Activated T-helper 1 cell treated with anti-CD3 and anti-CD28 coated beads, Interleukin-12 subunit alpha, Interleukin-12 subunit beta, Interleukin-2, Interleukin-4 antibody, amounts not matched to agents 30 ng/mL and 10 ng/mL and 1 ng/mL, durations not matched to agents 14 hours and 24 hours and 36 hours (primary cell): Measurements from ENCODE around the gene RARRES1. TPM values are rescaled to one million over a fixed set of nuclear protein-coding genes. Genes with fewer than 3 reads are reported as not detected.

Source experiments
- DNase-seq: peaks from one replicate; pipeline ENCODE4 v3.0.0; 2021; ENCODE audit warnings: low spot score
- H3K27ac Mint-ChIP-seq: one replicate; pipeline ENCODE4 v1.8.0; 2021; ENCODE audit warnings: mild to moderate bottlenecking, mixed read lengths
- H3K27me3 Mint-ChIP-seq: one replicate; pipeline ENCODE4 v1.8.0; 2022; ENCODE audit warnings: mild to moderate bottlenecking, moderate library complexity, mixed read lengths; ENCODE audit not compliant: insufficient read depth
- H3K36me3 Mint-ChIP-seq: one replicate; pipeline ENCODE4 v1.8.0; 2021; ENCODE audit warnings: low read depth, mixed read lengths
- H3K4me1 Mint-ChIP-seq: one replicate; pipeline ENCODE4 v1.8.0; 2021; ENCODE audit warnings: low read depth, mixed read lengths
- H3K4me3 Mint-ChIP-seq: one replicate; pipeline ENCODE4 v1.8.0; 2021; ENCODE audit warnings: mild to moderate bottlenecking, moderate library complexity, mixed read lengths
- H3K9me3 Mint-ChIP-seq: one replicate; pipeline ENCODE4 v1.8.0; 2021; ENCODE audit warnings: mixed read lengths
- intact Hi-C: fragments of 100-400 bp; cut with micrococcal nuclease; formaldehyde crosslinking; loops from one replicate; pipeline ENCODE4 v1.15.1; 2024
- total RNA-seq: library from RNA; stranded (reverse); gene quantifications from 2 replicates; pipeline ENCODE4 v1.2.3, GENCODE V29; 2022

Gene RARRES1
- total RNA-seq, 1 donor from 2014 or later, result not detected

DNA sequence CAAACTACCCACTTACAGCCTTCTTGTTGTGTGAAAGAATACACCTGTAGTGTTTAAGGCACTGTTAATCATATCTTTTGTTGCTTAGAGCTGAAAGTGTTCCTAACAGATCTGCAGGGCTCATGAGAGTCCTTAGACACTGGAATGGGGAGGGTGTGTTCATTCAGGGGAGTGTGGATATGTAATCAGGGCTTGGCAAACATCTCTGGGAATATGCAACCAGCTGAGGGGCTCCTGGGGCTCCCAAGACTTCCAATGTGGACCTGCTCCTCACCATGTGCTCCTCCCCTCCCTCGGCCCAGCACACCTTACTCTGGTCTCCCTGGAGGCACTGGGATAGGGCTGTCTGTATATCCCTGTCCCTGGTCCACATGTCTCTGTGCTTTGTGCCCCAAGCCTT lies 39.3 kb upstream of the RARRES1 start:
- intact Hi-C loops, result no loop called here
- H3K36me3 Mint-ChIP-seq, result peaks cover 2% of the 10 kb centered on the region
- H3K9me3 Mint-ChIP-seq, result no peaks in the 10 kb centered on the region
- H3K4me3 Mint-ChIP-seq, result no peak overlapping the region
- no peak overlapping the region for H3K27ac Mint-ChIP-seq
- peaks cover 6% of the 10 kb centered on the region for H3K4me1 Mint-ChIP-seq
- DNase-seq, result no peak
- no peaks in the 10 kb centered on the region for H3K27me3 Mint-ChIP-seq

DNA sequence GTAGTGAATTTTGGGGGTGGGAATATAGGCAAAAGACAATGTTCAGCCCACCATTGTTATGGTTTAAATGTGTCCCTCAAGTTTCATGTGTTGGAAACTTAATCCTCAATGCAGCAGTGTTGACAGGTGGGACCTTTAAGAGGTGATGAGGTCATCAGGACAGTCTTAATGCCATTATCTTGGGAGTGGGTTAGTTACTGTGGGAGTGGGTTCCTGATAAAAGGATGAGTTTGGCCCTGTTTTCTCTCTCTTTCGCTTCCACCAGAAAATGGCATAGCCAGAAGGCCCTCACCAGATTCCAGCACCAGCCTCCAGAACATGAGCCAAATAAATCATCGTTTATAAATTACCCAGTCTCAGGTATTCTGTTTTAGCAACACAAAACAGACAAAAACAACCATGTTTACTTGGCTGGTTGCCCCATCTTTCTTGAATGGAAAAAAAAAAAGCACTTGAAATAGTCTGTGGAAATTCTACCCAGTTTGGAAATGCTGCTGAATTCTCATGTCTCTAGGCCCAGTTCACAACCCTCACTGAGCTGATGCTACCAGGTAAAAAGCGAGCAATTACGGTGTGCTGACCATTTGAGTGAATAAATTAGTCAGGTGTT lies 38.6 kb upstream of the RARRES1 start:
- Mint-ChIP-seq H3K4me1 (peaks cover 6% of the 10 kb centered on the region), H3K9me3 (no peaks in the 10 kb centered on the region), H3K27me3 (no peaks in the 10 kb centered on the region), H3K4me3 (no peak overlapping the region), H3K27ac (no peak overlapping the region), H3K36me3 (peaks cover 2% of the 10 kb centered on the region)
- intact Hi-C loops, result no loop called here
- DNase-seq, result no peak

DNA sequence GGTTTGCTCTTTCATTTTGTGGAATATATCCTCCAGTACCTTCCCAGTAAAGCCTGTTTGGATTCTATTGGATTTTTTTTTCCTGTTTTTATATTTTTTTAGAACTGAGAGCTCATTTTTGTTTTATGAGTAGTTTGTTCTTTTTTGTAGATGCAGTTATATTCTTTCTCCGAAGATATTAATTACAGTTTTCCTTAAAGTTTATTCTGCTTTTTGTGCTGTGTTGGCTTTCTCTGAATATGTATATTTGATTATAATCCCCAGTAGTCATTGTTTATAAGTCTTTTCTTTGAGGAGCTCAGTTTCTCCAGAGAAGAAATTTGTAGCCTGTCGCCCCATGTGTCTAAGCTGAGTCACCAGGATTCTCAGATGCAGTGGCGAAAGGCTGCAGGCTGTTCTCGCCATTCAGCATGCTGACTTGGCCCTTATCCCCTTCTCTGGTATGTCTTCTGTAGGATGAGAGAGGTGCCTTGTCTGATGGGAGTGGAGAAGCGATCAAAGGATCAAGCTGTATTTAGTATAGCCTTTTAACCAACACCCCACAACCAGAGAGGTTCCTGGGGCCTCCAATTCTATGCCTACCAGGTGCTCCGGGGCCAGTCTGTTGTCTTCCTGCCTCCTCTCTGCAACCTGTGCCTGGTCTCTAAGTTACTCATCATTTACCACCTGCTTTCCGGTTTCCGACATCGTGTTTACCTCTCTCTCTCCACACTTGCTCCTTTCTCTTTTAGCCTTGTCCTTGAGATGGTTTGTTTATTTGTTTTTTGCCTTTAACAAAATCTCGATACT lies 37.9 kb upstream of the RARRES1 start:
- no peak for DNase-seq
- no peak overlapping the region for H3K4me3 Mint-ChIP-seq
- no peak overlapping the region for H3K27ac Mint-ChIP-seq
- H3K27me3 Mint-ChIP-seq, result no peaks in the 10 kb centered on the region
- intact Hi-C loops, result no loop called here
- peaks cover under 1% of the 10 kb centered on the region for H3K4me1 Mint-ChIP-seq
- H3K9me3 Mint-ChIP-seq, result no peaks in the 10 kb centered on the region
- no peaks in the 10 kb centered on the region for H3K36me3 Mint-ChIP-seq

DNA sequence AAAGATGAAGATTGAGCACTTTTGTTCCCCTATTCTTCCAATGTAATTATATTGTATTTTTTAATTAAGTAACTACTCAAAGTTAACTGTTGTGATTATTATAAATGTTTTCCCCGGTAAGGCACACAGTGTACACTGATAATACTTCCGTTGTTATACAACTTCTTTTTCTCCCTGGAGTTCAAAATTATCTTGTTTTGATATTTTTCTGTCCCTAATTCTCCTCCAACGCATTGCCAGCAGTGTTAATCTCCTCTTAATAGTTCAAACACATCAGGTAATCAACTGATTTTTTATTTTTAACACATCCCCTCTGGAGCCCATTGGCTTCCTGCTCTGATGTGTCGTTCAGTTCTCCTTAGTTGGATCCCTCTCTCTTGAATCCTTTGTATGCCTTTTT lies 37.3 kb upstream of the RARRES1 start:
- Mint-ChIP-seq H3K4me3 (no peak overlapping the region), H3K36me3 (no peaks in the 10 kb centered on the region), H3K4me1 (no peaks in the 10 kb centered on the region), H3K27me3 (no peaks in the 10 kb centered on the region), H3K9me3 (no peaks in the 10 kb centered on the region), H3K27ac (no peak overlapping the region)
- intact Hi-C loops, result no loop called here
- DNase-seq, result no peak

DNA sequence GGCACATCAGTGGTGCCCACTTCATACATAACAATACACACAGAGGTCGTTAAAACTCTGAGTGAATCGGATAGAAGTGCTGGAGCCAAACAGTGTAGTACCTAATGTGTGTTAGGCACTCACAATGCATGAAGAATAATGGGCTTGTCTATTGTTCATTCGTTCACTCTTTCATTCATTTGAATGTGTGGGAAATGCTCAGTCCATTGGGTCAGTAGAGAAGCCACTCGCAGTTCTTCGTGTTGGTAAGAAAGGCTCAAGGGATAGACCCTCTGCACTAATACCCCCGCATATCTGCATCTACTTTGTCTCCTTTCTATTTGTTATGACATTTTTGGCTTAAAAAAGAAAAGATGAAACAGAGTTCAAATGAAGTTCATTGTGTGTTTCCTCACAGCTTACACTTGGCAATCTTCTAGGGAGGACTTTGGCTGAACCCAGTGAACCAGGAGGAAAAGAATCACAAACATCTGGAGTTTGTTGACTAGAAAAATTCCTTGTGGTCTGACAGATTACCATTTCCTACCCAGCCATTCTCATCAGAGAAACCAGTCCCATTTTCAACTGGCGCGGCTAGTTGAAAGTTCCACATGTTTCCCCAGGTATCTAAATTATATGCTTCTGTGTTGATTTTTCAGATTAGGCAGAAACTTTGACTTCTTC lies 36.8 kb upstream of the RARRES1 start:
- no peaks in the 10 kb centered on the region for H3K4me1 Mint-ChIP-seq
- DNase-seq, result no peak
- H3K9me3 Mint-ChIP-seq, result no peaks in the 10 kb centered on the region
- no peaks in the 10 kb centered on the region for H3K27me3 Mint-ChIP-seq
- intact Hi-C loops, result no loop called here
- no peaks in the 10 kb centered on the region for H3K36me3 Mint-ChIP-seq
- no peak overlapping the region for H3K4me3 Mint-ChIP-seq
- no peak overlapping the region for H3K27ac Mint-ChIP-seq

DNA sequence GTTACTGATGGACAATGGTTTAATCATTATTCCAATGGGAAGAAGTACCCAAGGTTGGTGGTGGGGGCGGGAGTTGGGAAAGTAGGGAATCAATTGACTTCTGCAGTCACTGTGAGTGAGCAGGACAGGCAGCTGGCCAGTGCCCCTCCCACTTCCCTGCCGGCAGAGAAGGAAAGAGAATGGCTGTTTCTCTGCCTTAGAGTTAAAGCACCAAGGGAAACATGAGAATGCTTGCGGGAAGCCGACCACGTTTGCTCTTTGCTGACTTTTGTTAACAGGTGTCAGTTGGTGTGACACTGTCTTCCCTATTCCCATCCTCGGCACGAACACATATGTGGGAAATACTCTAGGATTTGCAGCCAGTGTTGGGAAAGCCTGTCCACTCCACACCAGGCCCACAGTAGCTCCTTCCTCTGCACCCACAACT lies 36.1 kb upstream of the RARRES1 start:
- H3K4me3 Mint-ChIP-seq, result no peak overlapping the region
- H3K9me3 Mint-ChIP-seq, result no peaks in the 10 kb centered on the region
- no peaks in the 10 kb centered on the region for H3K27me3 Mint-ChIP-seq
- H3K36me3 Mint-ChIP-seq, result no peaks in the 10 kb centered on the region
- no peaks in the 10 kb centered on the region for H3K4me1 Mint-ChIP-seq
- no peak overlapping the region for H3K27ac Mint-ChIP-seq
- intact Hi-C loops, result no loop called here
- DNase-seq, result no peak

DNA sequence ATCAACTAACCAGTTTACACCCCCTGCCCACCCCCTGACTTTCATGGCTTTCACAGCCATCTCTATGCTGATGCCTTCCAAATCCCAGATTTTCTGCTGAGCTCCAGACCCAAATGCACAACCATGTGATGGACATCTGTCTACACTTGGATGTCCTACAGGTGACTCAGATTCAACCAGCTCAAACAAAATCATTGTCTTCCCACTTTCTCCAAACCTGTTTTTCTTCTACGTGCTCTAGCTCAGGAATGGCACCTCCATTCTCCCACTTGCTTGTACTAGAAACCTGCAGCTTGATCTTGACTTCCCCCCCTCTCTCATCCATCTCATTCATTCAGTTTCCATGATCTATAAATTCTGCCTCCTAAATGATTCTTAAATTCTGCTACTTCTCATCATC lies 34.1 kb upstream of the RARRES1 start:
- no peaks in the 10 kb centered on the region for H3K27me3 Mint-ChIP-seq
- H3K4me1 Mint-ChIP-seq, result no peaks in the 10 kb centered on the region
- H3K36me3 Mint-ChIP-seq, result no peaks in the 10 kb centered on the region
- intact Hi-C loops, result no loop called here
- no peak overlapping the region for H3K27ac Mint-ChIP-seq
- DNase-seq, result no peak
- no peaks in the 10 kb centered on the region for H3K9me3 Mint-ChIP-seq
- H3K4me3 Mint-ChIP-seq, result no peak overlapping the region

DNA sequence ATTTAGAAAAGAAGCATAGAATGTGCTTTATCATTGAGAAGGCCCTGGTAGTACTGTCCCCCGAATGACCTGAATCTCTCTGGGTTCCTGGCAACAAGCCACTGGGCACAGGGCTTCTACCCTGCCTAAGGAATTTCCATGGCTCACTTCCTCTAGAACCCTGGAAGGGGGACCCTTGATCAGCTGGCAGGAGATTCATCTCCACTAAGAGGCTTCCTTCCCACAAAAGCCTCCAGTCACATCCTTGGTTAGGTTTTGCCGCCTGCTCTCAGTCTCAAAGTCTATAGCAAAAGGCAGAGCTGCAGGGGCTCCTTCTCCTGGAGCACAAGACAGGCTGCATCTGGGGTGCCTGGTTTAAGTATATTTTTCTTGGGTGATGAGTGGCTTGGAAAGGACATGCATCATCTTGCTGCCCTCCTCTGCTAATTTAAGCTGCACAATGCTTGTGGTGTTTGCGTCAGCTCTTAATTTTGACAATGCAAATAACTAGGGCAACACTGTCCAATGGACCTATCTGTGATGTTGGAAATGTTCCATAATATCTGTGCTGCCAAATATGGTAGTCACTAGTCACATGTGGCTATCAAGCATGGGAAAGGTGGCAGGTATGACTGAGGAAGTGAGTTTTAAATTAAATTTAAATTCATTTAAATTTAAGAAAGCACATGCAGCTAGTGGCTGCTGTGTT lies 33.4 kb upstream of the RARRES1 start:
- no peaks in the 10 kb centered on the region for H3K27me3 Mint-ChIP-seq
- DNase-seq, result no peak
- intact Hi-C loops, result no loop called here
- H3K27ac Mint-ChIP-seq, result no peak overlapping the region
- no peaks in the 10 kb centered on the region for H3K36me3 Mint-ChIP-seq
- no peak overlapping the region for H3K4me3 Mint-ChIP-seq
- H3K9me3 Mint-ChIP-seq, result no peaks in the 10 kb centered on the region
- H3K4me1 Mint-ChIP-seq, result no peaks in the 10 kb centered on the region

DNA sequence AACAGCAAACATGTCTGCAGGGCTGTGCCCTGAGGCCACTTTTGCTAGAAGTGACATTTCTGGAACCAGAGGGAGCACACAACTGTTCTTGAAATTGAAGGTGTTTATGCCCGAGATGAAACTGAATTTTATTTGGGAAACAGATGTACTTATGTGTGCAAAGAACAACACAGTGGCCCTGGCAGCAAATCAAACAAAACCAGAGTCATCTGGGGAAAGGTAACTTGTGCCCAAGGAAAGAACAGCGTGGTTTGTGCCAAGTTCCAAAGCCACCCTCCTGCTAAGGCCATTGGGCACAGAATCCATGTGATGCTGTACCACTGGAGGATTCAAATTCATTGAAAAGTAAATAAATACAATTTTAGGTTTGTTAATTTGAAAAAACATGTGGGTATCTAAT lies 31.2 kb upstream of the RARRES1 start:
- intact Hi-C loops, result no loop called here
- Mint-ChIP-seq H3K27ac (no peak overlapping the region), H3K4me1 (no peaks in the 10 kb centered on the region), H3K36me3 (no peaks in the 10 kb centered on the region), H3K9me3 (no peaks in the 10 kb centered on the region), H3K27me3 (peaks cover 1% of the 10 kb centered on the region), H3K4me3 (no peak overlapping the region)
- no peak for DNase-seq

DNA sequence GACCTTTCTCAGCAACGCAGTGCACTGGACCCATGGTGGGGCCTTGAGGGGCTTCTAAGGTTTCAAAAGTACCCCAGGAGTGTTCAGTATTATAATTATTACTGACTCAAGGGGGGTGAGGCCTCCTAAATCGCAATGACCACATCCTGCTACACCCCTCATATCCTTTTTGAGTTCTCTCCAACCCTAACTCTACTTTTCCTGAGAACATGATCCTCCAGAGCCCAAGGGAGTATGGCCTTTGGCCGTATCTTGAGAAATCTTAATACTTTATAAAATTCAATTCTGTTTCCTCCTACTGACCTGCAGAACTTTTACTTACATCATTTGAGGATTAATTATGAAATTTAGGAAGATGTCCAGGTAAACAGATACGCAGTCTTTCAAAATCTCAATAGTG lies 30.4 kb upstream of the RARRES1 start:
- Mint-ChIP-seq H3K27me3 (peaks cover 1% of the 10 kb centered on the region), H3K36me3 (no peaks in the 10 kb centered on the region), H3K9me3 (no peaks in the 10 kb centered on the region), H3K4me3 (no peak overlapping the region), H3K4me1 (no peaks in the 10 kb centered on the region), H3K27ac (no peak overlapping the region)
- intact Hi-C loops, result no loop called here
- no peak for DNase-seq

DNA sequence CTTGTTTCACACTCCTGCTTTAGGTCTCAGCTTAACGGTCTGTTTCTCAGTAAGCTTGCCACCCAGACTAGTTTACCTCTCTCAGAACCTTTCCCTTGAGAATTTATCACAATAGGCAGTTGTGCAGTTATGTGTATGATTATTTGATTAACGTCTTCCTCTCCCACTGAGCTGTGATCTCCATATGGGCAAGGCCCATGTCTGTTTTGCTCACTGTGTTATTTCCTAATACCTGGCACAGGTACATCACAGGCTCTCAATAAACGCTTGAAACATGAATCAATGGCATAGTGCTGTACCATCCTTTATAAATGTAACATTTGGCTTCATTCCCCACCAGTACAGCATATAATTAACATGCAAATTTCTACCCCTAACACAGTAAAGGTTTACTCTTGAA lies 29.1 kb upstream of the RARRES1 start:
- peaks cover 1% of the 10 kb centered on the region for H3K27me3 Mint-ChIP-seq
- H3K9me3 Mint-ChIP-seq, result no peaks in the 10 kb centered on the region
- H3K27ac Mint-ChIP-seq, result no peak overlapping the region
- H3K4me3 Mint-ChIP-seq, result no peak overlapping the region
- no peak for DNase-seq
- H3K4me1 Mint-ChIP-seq, result no peaks in the 10 kb centered on the region
- intact Hi-C loops, result no loop called here
- no peaks in the 10 kb centered on the region for H3K36me3 Mint-ChIP-seq

DNA sequence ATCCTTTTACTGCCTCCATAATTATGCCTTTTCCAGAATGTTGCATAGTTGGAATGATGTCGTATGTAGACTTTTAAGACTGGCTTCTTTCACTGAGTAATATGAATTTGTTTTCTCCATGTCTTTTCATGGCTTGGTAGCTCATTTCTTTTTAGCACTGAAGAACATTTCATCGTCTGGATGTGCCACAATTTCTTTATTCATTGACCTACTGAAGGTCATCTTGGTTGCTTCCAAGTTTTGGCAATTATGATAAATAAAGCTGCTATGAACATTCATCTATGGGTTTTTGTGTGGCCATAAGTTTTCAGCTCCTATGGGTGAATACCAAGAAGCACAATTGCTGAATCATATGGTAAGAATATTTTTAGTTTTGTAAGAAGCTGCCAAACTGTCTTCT lies 23.2 kb upstream of the RARRES1 start:
- H3K4me3 Mint-ChIP-seq, result no peak overlapping the region
- intact Hi-C loops, result no loop called here
- H3K4me1 Mint-ChIP-seq, result no peaks in the 10 kb centered on the region
- H3K27ac Mint-ChIP-seq, result no peak overlapping the region
- H3K36me3 Mint-ChIP-seq, result no peaks in the 10 kb centered on the region
- H3K27me3 Mint-ChIP-seq, result peaks cover 1% of the 10 kb centered on the region
- no peak for DNase-seq
- H3K9me3 Mint-ChIP-seq, result no peaks in the 10 kb centered on the region

DNA sequence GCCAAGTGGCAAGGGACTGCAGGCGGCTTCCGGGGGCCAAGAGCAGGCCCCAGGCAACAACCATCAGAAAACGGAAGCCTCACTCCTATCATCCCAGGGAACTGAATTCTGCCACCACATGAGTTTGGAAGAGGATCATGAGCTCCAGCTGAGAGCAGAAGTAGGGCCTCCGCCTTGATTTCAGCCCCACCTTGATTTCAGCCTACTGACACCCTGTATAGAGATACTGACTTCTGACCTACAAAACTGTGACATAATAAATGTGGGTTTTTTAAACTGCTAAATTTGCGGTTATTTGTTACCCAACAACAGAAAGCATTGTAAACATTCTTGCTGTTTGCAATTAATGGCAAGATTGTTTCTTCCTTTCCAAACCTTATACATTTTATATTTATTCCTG lies 21.6 kb upstream of the RARRES1 start:
- Mint-ChIP-seq H3K27ac (no peak overlapping the region), H3K36me3 (no peaks in the 10 kb centered on the region), H3K4me3 (no peak overlapping the region), H3K9me3 (no peaks in the 10 kb centered on the region), H3K4me1 (no peaks in the 10 kb centered on the region), H3K27me3 (no peaks in the 10 kb centered on the region)
- DNase-seq, result no peak
- intact Hi-C loops, result no loop called here
